Neural cell (in vitro differentiated cells): ENCODE data around the gene RAP1GAP2. TPM values are rescaled to one million over a fixed set of nuclear protein-coding genes. Genes with fewer than 3 reads are reported as not detected.

Source experiments
- H2AFZ ChIP-seq: fragments of 200-600, 300-800 bp; sonication (generic), shearing (Covaris generic); 2 replicates; pipeline ENCODE4 v1.6.0; 2014; ENCODE audit warnings: low read depth, mild to moderate bottlenecking, antibody characterized with exemption, low read length, moderate library complexity
- H3F3A ChIP-seq: fragments of 200-600 bp; shearing (Covaris generic); 2 replicates; pipeline ENCODE4 v1.6.1; 2016; ENCODE audit warnings: mild to moderate bottlenecking, moderate library complexity, mixed read lengths, antibody characterized with exemption, low read length; ENCODE audit not compliant: insufficient read depth, poor library complexity, severe bottlenecking
- H3K27ac ChIP-seq: fragments of 200-600, 300-800 bp; sonication (generic), shearing (Covaris generic); 2 replicates; pipeline ENCODE4 v1.5.1; 2014; ENCODE audit warnings: mild to moderate bottlenecking, low read length, moderate library complexity
- H3K27me3 ChIP-seq: fragments of 300-800, 200-600 bp; sonication (generic), shearing (Covaris generic); 2 replicates; pipeline ENCODE4 v1.6.0; 2014; ENCODE audit warnings: mild to moderate bottlenecking, low read depth, low read length, moderate library complexity; ENCODE audit not compliant: insufficient read depth
- H3K36me3 ChIP-seq: fragments of 300-800, 200-600 bp; sonication (generic), shearing (Covaris generic); 2 replicates; pipeline ENCODE4 v1.5.1; 2014; ENCODE audit warnings: mild to moderate bottlenecking, antibody characterized with exemption, low read length, moderate library complexity; ENCODE audit not compliant: insufficient read depth
- H3K4me2 ChIP-seq: fragments of 300-800, 200-600 bp; sonication (generic), shearing (Covaris generic); 2 replicates; pipeline ENCODE4 v1.6.0; 2014; ENCODE audit warnings: mild to moderate bottlenecking, low read length
- H3K4me3 ChIP-seq: fragments of 300-800, 200-600 bp; sonication (generic), shearing (Covaris generic); 2 replicates; pipeline ENCODE4 v1.5.1; 2014; ENCODE audit warnings: mild to moderate bottlenecking, low read length, moderate library complexity
- H3K79me2 ChIP-seq: fragments of 200-600 bp; shearing (Covaris generic); replicated peaks from 2 replicates; pipeline ENCODE4 v1.6.0; 2014; ENCODE audit warnings: mild to moderate bottlenecking, low read length, moderate library complexity; ENCODE audit not compliant: insufficient read depth
- H3K9ac ChIP-seq: fragments of 300-800, 200-600 bp; sonication (generic), shearing (Covaris generic); 2 replicates; pipeline ENCODE4 v1.6.1; 2016; ENCODE audit warnings: mild to moderate bottlenecking, low read length, mixed read lengths
- H3K9me2 ChIP-seq: fragments of 200-600 bp; shearing (Covaris generic); 2 replicates; pipeline ENCODE4 v1.6.1; 2016; ENCODE audit warnings: mild to moderate bottlenecking, low read length, mixed read lengths; ENCODE audit not compliant: insufficient read depth
- H3K9me3 ChIP-seq: fragments of 200-600, 300-800 bp; sonication (generic), shearing (Covaris generic); 2 replicates; pipeline ENCODE4 v1.6.1; 2016; ENCODE audit warnings: mild to moderate bottlenecking, mixed run types, low read length, moderate library complexity, mixed read lengths
- H4K20me1 ChIP-seq: fragments of 200-600 bp; shearing (Covaris generic); 2 replicates; pipeline ENCODE4 v1.6.1; 2016; ENCODE audit warnings: mild to moderate bottlenecking, mixed run types; ENCODE audit not compliant: insufficient read depth
- EP300 ChIP-seq: fragments of 450-650 bp; conservative IDR thresholded peaks from 2 replicates; pipeline ENCODE4 v1.6.1; 2014; ENCODE audit warnings: antibody characterized with exemption, mild to moderate bottlenecking, moderate library complexity; ENCODE audit not compliant: poor library complexity, severe bottlenecking
- EZH2 ChIP-seq: fragments of 200-600, 300-800 bp; shearing (Covaris generic), sonication (generic); IDR thresholded peaks from 2 replicates; pipeline ENCODE4 v1.6.1; 2014; ENCODE audit warnings: antibody characterized with exemption, low read length, borderline replicate concordance, mild to moderate bottlenecking; ENCODE audit not compliant: insufficient read depth, poor library complexity, severe bottlenecking
- MXI1 ChIP-seq: fragments of 450-650 bp; conservative IDR thresholded peaks from 2 replicates; pipeline ENCODE4 v1.6.1; 2014; ENCODE audit warnings: antibody characterized with exemption, mild to moderate bottlenecking; ENCODE audit not compliant: poor library complexity, severe bottlenecking
- POLR2AphosphoS5 ChIP-seq: IDR thresholded peaks from 2 replicates; pipeline ENCODE4 v1.6.1; 2012
- RAD21 ChIP-seq: fragments of 450-650 bp; conservative IDR thresholded peaks from 2 replicates; pipeline ENCODE4 v1.6.1; 2014; ENCODE audit warnings: antibody characterized with exemption, mild to moderate bottlenecking, moderate library complexity
- SMC3 ChIP-seq: fragments of 450-650 bp; conservative IDR thresholded peaks from 2 replicates; pipeline ENCODE4 v1.6.1; 2014; ENCODE audit warnings: antibody characterized with exemption, mild to moderate bottlenecking, moderate library complexity; ENCODE audit not compliant: poor library complexity
- TAF1 ChIP-seq: IDR thresholded peaks from 2 replicates; pipeline ENCODE4 v1.6.1; 2012; ENCODE audit warnings: low read depth
- polyA plus RNA-seq: library from polyadenylated mRNA; depleted of rRNA; stranded (reverse); fragments of >200 nt; gene quantifications from 2 replicates; pipeline ENCODE4 v1.2.3, GENCODE V29; 2014
- TF ChIP-seq, protein P1 (sequence below): fragments of 450-650 bp; IDR thresholded peaks from 2 replicates; pipeline ENCODE4 v1.5.1; 2014; ENCODE audit warnings: antibody characterized with exemption, mild to moderate bottlenecking, moderate library complexity; ENCODE audit not compliant: poor library complexity, severe bottlenecking
- TF ChIP-seq, protein P2 (sequence below): IDR thresholded peaks from 2 replicates; pipeline ENCODE4 v1.6.1; 2012; ENCODE audit warnings: borderline replicate concordance

Gene RAP1GAP2
- polyA plus RNA-seq, 1 donor from 2014 or later, result 14.8 TPM

DNA sequence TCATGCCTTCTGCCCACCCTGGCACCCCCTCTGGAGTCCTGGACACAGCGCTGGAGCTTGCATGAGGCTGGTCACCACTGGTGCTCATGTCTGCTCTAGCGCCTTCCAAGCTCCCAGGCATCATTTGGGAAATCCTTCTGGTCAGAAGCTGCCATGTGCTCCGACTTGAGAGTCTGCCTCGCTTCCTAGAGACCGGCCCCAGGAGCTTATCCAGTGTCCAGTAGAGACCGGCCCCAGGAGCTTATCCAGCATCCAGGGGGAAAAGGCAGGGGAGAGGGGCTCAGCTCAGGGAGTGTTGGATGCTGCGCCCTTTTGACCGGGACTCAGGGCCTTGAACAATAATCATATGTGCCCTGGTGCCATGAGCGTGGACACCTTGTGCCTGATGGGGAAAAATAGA is 106.3 kb downstream of the RAP1GAP2 start:
- Histone ChIP-seq H3K9ac (no peak overlapping the region), H3F3A (no peaks in the 10 kb centered on the region), H3K36me3 (no peaks in the 10 kb centered on the region), H3K4me2 (no peak overlapping the region), H2AFZ (no peak overlapping the region), H3K9me2 (no peaks in the 10 kb centered on the region), H4K20me1 (no peaks in the 10 kb centered on the region), H3K27me3 (no peaks in the 10 kb centered on the region), H3K27ac (no peak overlapping the region), H3K79me2 (no peaks in the 10 kb centered on the region), H3K4me3 (no peak overlapping the region), H3K9me3 (no peaks in the 10 kb centered on the region)
- TF ChIP-seq, protein P1, sequence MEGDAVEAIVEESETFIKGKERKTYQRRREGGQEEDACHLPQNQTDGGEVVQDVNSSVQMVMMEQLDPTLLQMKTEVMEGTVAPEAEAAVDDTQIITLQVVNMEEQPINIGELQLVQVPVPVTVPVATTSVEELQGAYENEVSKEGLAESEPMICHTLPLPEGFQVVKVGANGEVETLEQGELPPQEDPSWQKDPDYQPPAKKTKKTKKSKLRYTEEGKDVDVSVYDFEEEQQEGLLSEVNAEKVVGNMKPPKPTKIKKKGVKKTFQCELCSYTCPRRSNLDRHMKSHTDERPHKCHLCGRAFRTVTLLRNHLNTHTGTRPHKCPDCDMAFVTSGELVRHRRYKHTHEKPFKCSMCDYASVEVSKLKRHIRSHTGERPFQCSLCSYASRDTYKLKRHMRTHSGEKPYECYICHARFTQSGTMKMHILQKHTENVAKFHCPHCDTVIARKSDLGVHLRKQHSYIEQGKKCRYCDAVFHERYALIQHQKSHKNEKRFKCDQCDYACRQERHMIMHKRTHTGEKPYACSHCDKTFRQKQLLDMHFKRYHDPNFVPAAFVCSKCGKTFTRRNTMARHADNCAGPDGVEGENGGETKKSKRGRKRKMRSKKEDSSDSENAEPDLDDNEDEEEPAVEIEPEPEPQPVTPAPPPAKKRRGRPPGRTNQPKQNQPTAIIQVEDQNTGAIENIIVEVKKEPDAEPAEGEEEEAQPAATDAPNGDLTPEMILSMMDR, result no peak
- no peak for TF ChIP-seq SMC3
- TF ChIP-seq EZH2, result no peak
- TF ChIP-seq, protein P2, sequence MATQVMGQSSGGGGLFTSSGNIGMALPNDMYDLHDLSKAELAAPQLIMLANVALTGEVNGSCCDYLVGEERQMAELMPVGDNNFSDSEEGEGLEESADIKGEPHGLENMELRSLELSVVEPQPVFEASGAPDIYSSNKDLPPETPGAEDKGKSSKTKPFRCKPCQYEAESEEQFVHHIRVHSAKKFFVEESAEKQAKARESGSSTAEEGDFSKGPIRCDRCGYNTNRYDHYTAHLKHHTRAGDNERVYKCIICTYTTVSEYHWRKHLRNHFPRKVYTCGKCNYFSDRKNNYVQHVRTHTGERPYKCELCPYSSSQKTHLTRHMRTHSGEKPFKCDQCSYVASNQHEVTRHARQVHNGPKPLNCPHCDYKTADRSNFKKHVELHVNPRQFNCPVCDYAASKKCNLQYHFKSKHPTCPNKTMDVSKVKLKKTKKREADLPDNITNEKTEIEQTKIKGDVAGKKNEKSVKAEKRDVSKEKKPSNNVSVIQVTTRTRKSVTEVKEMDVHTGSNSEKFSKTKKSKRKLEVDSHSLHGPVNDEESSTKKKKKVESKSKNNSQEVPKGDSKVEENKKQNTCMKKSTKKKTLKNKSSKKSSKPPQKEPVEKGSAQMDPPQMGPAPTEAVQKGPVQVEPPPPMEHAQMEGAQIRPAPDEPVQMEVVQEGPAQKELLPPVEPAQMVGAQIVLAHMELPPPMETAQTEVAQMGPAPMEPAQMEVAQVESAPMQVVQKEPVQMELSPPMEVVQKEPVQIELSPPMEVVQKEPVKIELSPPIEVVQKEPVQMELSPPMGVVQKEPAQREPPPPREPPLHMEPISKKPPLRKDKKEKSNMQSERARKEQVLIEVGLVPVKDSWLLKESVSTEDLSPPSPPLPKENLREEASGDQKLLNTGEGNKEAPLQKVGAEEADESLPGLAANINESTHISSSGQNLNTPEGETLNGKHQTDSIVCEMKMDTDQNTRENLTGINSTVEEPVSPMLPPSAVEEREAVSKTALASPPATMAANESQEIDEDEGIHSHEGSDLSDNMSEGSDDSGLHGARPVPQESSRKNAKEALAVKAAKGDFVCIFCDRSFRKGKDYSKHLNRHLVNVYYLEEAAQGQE, result no peak
- no peak for TF ChIP-seq EP300
- no peak for TF ChIP-seq TAF1
- TF ChIP-seq RAD21, result no peak
- TF ChIP-seq MXI1, result no peak
- TF ChIP-seq POLR2AphosphoS5, result no peak

DNA sequence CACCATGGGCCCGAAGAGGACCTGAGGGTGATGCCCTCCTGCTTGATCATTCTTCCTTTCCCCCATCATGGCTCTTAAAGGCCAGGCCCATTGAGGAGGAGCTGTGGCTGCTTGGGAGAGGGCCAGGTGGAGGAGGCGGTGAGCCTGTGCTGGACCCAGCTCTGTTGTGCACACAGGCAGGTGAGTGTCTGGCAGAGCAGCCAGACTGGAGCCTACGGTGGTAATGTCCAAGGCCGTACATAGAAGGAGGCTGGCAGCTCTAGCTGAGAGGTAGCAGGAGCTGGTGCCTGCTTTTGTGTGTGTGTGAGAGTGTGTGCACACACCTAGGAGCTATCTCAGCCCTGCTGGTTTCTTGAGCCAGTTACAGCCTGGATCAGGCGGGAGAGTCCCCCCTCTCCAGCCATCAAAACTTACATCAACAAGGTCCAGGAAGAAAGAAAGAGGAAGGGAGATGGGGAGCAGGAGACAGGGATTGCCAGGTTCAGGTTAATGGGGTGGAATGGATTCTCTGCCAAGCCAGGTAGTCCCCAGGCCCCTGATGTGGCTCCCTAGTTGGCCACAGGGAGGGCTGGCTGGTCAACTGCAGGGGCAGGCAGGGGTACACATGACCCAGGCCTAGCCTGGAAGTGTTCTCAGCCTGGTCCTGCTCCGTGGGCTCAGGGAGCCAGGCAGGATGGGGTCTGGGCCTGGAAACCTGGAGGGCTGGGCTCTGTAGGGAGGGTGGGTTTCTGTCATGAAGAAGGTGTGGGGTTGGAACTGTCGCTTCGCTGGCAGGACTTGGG is 107.1 kb downstream of the RAP1GAP2 start:
- Histone ChIP-seq H3K4me2 (no peak overlapping the region), H3K27ac (no peak overlapping the region), H3K9me3 (no peaks in the 10 kb centered on the region), H2AFZ (no peak overlapping the region), H3K4me3 (no peak overlapping the region), H3K36me3 (no peaks in the 10 kb centered on the region), H3K9me2 (no peaks in the 10 kb centered on the region), H3K9ac (no peak overlapping the region), H3K79me2 (no peaks in the 10 kb centered on the region), H3F3A (no peaks in the 10 kb centered on the region), H4K20me1 (no peaks in the 10 kb centered on the region), H3K27me3 (no peaks in the 10 kb centered on the region)
- TF ChIP-seq, protein P1, result no peak
- TF ChIP-seq EZH2 (no peak), MXI1 (no peak), RAD21 (no peak), POLR2AphosphoS5 (no peak), TAF1 (no peak), SMC3 (no peak), EP300 (no peak)
- TF ChIP-seq, protein P2, result no peak
